Measurements from ENCODE around the gene ASAH2. TPM values are rescaled to one million over a fixed set of nuclear protein-coding genes. Genes with fewer than 3 reads are reported as not detected.

ASAH2 gene
- total and polyA plus RNA-seq, 2 of the 13 experiments (the other 11 are each of a cell fraction or from before 2014, with no cell fraction given): 16.0 to 17.9 TPM

- FAIRE-seq (no peak), DNase-seq (ENCODE audit: low spot score) (no peak), ATAC-seq (no peak)
- peaks cover 57% of the 10 kb centered on the region for H3K4me1 ChIP-seq (ENCODE audit: insufficient read depth, low read length)
- no peaks in the 10 kb centered on the region for H3K36me3 ChIP-seq (replicated peaks in 1 of 2; ENCODE audit: control insufficient read depth in 1 of 2, insufficient read depth in 2 of 2, low read length in 2 of 2)
- TF ChIP-seq BCLAF1 (IDR thresholded peaks at IDR 0.05) (no peak), ZNF781 (CRISPR knock-in tag; IDR thresholded peaks at IDR 0.05; ENCODE audit: borderline replicate concordance, not compliant biosample characterization) (no peak), ZSCAN20 (CRISPR knock-in tag; IDR thresholded peaks at IDR 0.05; ENCODE audit: borderline replicate concordance) (no peak), PITX1 (CRISPR knock-in tag; IDR thresholded peaks at IDR 0.05) (no peak), CEBPZ (IDR thresholded peaks at IDR 0.05; ENCODE audit: low read length) (no peak), ZNF605 (CRISPR knock-in tag; IDR thresholded peaks at IDR 0.05) (no peak), ETS1 (CRISPR knock-in tag; IDR thresholded peaks at IDR 0.05) (no peak), TCF12 (IDR thresholded peaks at IDR 0.05) (no peak), TCF12 (CRISPR knock-in tag; IDR thresholded peaks at IDR 0.05) (no peak), ZNF720 (CRISPR knock-in tag; IDR thresholded peaks at IDR 0.05) (no peak), EED (CRISPR knock-in tag; IDR thresholded peaks at IDR 0.05) (no peak), SIN3B (IDR thresholded peaks at IDR 0.05; ENCODE audit: low read length) (no peak), ZNF740 (CRISPR knock-in tag; IDR thresholded peaks at IDR 0.05) (no peak), ATAD3A (CRISPR knock-in tag; IDR thresholded peaks at IDR 0.05) (no peak)
- TF ChIP-seq, protein P1, sequence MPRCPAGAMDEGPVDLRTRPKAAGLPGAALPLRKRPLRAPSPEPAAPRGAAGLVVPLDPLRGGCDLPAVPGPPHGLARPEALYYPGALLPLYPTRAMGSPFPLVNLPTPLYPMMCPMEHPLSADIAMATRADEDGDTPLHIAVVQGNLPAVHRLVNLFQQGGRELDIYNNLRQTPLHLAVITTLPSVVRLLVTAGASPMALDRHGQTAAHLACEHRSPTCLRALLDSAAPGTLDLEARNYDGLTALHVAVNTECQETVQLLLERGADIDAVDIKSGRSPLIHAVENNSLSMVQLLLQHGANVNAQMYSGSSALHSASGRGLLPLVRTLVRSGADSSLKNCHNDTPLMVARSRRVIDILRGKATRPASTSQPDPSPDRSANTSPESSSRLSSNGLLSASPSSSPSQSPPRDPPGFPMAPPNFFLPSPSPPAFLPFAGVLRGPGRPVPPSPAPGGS (CRISPR knock-in tag; IDR thresholded peaks at IDR 0.05): no peak
- BruUV-seq (replicated peaks): no TSS peak
- no peak overlapping the region for H3K4me2 ChIP-seq (ENCODE audit: low read depth, low read length)
- H3K27me3 ChIP-seq (ENCODE audit: control insufficient read depth in 1 of 2, insufficient read depth in 2 of 2, low read length in 2 of 2): no peaks in the 10 kb centered on the region
- H2AFZ ChIP-seq (ENCODE audit: low read length): no peak overlapping the region
- 98% methylated on average over 1 of the region's 1 CpG for WGBS (ENCODE audit: low lambda C conversion rate)
- ChIA-PET POLR2A (no interaction called here), CTCF (ENCODE audit: low intra/inter-chr PET ratio, low total read pairs) (no interaction called here)
- in situ Hi-C loops (cut with HindIII; ENCODE audit: extremely low pct_ligation_motif_present, low pct_unique_long_range_greater_than_20kb): loop anchor here (25.0 kb wide), 1 partner anchor 634 kb away; no protein-coding TSS in a partner anchor
- intact Hi-C loops (cut with micrococcal nuclease; ENCODE audit: unreplicated experiment): loop anchor here (5.0 kb wide), 1 partner anchor 279 kb away; the partner anchor contains the start of genes PARG and TIMM23B
- no peaks in the 10 kb centered on the region for H3K9me3 ChIP-seq (ENCODE audit: low read length)
- no peaks in the 10 kb centered on the region for H3K79me2 ChIP-seq (ENCODE audit: insufficient read depth, low read length)
- H3K4me3 ChIP-seq (replicated peaks in 1 of 3; ENCODE audit: insufficient read depth in 1 of 3, low read depth in 2 of 3, low read length in 3 of 3): no peak overlapping the region
- no peak overlapping the region for H3K9ac ChIP-seq (ENCODE audit: insufficient read depth, low read depth, low read length)
- H4K20me1 ChIP-seq (ENCODE audit: insufficient read depth, low read length): no peaks in the 10 kb centered on the region
- H3K27ac ChIP-seq (ENCODE audit: extremely low read length, insufficient read depth, low read length): no peak overlapping the region
Observed at GRCh38 chr10:50221470-50221869, 29.8 kb downstream of the ASAH2 start.

Data from HepG2 (cell line).